GM19395 (cell line): ENCODE measurements around the gene PKP1.

ENCODE experiments used
- ATAC-seq: cut with Tn5 transposase; IDR thresholded peaks from one replicate; pipeline ENCODE4 v1.9.1; 2021; ENCODE audit warnings: mild to moderate bottlenecking, moderate library complexity; ENCODE audit not compliant: unreplicated experiment

The PKP1 gene

DNA sequence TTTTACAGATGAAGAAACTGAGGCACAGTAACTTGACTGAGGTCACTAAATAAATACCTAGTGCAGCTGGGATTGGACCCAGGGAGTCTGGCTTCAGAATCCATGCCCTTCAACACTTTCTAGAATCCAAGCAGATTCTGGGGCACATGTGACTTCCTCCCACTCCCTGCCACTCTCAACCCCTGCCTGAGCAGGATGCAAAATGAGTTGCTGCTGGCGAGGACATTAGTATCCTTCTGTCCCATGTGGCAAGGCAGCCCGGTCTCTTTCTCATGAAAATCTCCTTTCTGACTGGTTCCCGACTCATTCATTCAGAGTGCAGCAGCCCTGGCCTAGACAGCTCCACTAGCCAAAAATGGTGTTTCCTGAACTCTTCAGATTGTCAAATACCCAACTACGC, 65.8 kb downstream of the PKP1 start:
- no peak for ATAC-seq

- no peak for ATAC-seq
These were observed 67.0 kb downstream of the PKP1 start for GRCh38 chr1:201350361-201350725.

GRCh38 chr1:201350884-201351283, 67.6 kb downstream of the PKP1 start:
- no peak for ATAC-seq

DNA sequence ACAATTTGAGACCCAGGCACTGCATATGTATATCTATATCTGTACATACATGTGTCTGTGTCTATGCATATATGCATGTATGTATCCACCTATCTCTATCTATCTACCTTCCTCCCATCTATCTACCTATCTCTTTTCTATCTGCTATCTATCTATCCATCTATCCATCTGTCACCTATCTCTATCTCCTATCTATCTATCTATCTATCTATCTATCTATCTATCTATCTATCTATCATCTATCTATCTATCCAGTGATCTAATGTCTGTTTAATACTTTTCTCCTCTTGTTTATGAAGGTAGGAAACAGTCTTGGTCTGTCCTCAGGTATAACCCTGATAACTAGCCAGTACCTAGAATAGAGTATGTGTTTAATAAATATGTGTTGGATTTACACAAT, 68.3 kb downstream of the PKP1 start:
- ATAC-seq = no peak

- no peak for ATAC-seq
These were observed 70.1 kb downstream of the PKP1 start for GRCh38 chr1:201353186-201353940.

DNA sequence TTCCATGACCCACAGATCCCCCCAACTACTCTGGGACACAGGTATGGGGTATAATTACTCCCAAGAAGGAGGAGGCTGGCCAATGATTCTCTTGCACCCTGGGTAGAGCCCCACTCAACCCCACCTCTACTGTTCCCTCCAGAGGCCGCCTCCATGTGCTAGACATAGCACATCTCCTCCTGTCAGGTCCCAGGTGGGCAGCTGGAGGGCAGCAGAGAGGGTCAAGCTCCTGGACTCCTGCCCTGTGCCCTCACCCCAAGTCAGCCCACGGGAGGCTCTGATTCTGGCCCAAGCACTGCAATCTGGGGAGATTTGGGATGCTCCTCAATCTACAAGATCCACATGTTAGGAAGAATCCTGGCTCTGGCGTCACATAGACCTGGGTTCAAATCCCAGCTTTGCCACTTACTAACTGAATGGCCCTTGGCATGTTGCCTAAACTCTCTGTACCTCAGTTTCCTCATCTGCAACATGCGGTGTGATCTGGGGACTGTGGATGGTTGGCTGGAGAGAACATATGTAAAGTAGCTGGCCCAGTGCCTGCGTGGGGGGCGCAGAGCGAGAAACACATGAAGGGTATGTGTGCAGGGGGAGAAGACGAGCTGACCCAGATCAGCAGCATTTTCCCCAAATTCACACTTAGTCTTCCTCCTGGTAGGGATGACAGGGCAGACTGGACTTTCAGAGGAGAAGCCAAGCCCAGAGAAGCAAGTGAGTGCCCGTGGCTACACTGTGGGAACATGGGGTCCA, 71.0 kb downstream of the PKP1 start:
- no peak for ATAC-seq

- ATAC-seq = no peak
These were observed 71.6 kb downstream of the PKP1 start for GRCh38 chr1:201354901-201355295.

- ATAC-seq = no peak
These were observed 72.2 kb downstream of the PKP1 start for GRCh38 chr1:201355471-201355870.

- ATAC-seq = no peak
These were observed 72.9 kb downstream of the PKP1 start for GRCh38 chr1:201356236-201356635.

DNA sequence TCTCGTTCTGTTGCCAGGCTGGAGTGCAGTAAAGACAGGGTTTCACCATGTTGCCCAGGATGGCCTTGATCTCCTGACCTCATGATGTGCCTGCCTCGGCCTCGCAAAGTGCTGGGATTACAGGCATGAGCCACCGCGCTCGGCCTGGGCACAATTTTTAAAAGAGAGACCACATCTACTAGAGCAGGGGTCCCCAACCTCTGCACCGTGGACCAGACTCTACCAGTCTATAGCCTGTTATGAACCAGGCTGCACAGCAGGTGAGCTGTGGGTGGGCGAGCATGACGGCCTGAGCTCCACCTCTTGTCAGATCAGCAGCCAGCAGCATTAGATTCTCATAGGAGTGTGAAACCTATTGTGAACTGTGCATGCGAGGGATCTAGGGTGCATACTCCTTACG, 73.4 kb downstream of the PKP1 start:
- no peak for ATAC-seq

DNA sequence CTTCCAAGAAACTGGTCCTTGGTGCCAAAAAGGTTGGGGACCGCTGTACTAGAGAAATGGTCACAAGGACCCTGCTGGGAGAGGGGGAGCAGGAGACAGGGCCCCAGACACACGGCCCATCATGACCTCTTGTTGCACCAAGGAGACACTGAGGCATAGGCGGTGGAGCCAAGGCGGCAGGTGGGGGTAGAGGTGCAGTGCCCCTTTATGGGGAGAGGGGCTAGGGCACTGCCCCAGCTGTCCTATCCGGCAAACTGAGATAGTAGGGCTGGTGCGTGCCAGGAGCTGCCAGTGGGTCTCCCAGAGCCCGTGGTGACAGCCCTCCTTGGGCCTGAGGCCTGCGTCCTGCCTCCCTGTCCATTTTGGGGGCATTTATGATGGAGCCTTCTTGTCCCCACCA, 73.9 kb downstream of the PKP1 start:
- ATAC-seq = no peak

- ATAC-seq = no peak
These were observed 74.5 kb downstream of the PKP1 start for GRCh38 chr1:201357636-201358348.

DNA sequence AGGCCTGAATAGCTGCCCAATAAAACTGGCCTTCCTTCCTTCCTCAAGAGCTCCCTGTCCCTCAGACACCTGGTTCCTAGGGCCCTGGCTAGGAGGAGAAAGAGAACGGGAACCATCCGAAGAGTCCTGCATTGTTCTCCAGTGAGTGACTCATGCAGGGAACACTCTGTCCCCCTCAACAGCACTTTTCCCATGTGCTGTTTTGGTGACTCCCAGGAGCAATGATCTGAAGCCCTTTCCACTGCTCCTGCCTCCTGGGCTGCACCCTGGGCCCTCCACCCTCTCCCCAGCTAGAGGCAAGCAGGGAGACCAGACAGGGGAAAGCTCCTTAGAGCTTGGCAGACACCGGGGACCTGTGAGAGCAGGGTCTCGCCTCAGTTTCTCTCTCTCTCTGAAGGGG, 75.3 kb downstream of the PKP1 start:
- no peak for ATAC-seq

DNA sequence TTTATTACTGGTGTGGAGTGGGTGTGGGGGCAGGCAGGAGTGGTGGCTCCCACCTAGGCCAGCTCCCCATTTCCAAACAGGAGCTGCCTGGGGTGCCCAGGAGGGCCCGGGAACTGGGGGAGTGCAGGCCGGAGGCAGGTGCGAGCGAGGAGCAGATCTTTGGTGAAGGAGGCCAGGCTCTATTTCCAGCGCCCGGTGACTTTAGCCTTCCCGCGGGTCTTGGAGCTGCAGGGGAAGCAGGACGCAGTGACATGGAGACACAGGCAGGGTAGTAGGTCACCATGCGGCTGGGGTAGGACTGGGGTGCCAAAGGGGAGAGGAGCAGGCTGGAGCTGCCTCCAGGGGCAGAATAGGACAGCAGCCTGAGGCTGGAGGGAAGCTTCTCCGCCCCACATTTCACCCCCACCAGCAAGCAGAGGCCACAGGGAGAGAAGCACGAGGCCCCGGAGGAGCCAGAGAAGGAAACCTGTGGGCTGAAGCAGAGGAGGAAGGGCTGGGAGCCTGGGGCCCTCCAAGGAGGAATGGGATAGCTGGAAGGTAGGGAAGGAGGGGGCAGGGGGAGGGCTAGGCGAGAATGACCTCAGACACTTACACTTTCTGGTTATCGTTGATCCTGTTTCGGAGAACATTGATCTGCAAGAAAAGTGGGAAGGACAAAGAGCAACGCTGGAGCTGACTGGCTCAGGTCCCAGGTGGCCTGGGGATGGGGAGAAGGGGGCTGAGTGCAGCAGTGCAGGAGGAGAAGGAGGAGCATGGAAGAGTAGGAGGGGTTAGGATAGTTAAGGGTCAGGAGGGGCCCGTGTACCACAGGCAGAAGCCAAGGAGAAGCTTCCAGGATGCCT, 75.9 kb downstream of the PKP1 start:
- no peak for ATAC-seq

- no peak for ATAC-seq
These were observed 76.5 kb downstream of the PKP1 start for GRCh38 chr1:201359873-201360210.

GRCh38 chr1:201360486-201360885, 77.2 kb downstream of the PKP1 start:
- no peak for ATAC-seq

- ATAC-seq = no peak
These were observed 77.8 kb downstream of the PKP1 start for GRCh38 chr1:201360901-201361651.

GRCh38 chr1:201361652-201362504, 78.6 kb downstream of the PKP1 start:
- no peak for ATAC-seq

- no peak for ATAC-seq
These were observed 79.6 kb downstream of the PKP1 start for GRCh38 chr1:201362906-201363305.

GRCh38 chr1:201363467-201363866, 80.2 kb downstream of the PKP1 start:
- ATAC-seq = no peak
